SH-SY5Y (cell line): ENCODE measurements around the gene CHCHD5.

ENCODE experiments used
- GATA2 ChIP-seq: IDR thresholded peaks from 2 replicates; pipeline ENCODE4 v1.6.1; 2011; ENCODE audit warnings: mild to moderate bottlenecking, low read depth, low read length
- GATA3 ChIP-seq: IDR thresholded peaks from 2 replicates; pipeline ENCODE4 v1.6.1; 2011; ENCODE audit warnings: low read depth, mild to moderate bottlenecking, low read length, moderate library complexity

DNA sequence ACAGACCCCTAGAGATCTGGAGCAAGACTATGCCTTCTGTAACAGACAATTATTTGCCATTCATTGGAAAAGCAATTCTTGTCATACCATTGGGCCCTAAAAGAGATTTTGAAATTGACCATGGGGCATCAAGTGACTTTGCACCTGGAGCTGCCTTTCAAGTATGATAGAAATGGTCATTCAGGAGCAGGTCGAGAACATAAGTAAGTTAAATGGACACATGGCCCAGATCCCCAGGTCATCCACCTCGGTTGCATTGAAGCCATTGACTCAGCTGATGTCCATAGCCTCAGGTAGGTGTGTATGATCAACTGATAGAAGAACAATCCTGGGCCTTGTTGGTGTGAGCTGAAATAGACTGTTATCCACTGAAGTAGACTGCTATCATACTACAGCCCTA lies 19.3 kb downstream of the CHCHD5 start:
- TF ChIP-seq GATA2 (no peak), GATA3 (no peak)
